A549 (cell line): ENCODE results near the gene SNCAIP.

Experiments used
- ELK1 ChIP-seq: fragments of 150-350 bp; IDR thresholded peaks from 2 replicates; pipeline ENCODE4 v1.6.1; 2014; ENCODE audit warnings: low read depth, mild to moderate bottlenecking, low read length
- MAX ChIP-seq: IDR thresholded peaks from 2 replicates; pipeline ENCODE4 v1.6.1; 2012
- ZNF302 ChIP-seq: fragments of 250-450 bp; sonication (Bioruptor Pico); IDR thresholded peaks from 2 replicates; pipeline ENCODE4 v1.9.0; 2021; ENCODE audit warnings: inconsistent platforms, mild to moderate bottlenecking, moderate library complexity
- TF ChIP-seq, protein P1 (sequence below): fragments of >200 bp; sonication (Bioruptor Twin); formaldehyde crosslinking; IDR thresholded peaks from 3 replicates; pipeline ENCODE4 v1.5.1; 2016

GRCh38 chr5:122346897-122347581, 35.0 kb downstream of the SNCAIP start:
- TF ChIP-seq, protein P1, sequence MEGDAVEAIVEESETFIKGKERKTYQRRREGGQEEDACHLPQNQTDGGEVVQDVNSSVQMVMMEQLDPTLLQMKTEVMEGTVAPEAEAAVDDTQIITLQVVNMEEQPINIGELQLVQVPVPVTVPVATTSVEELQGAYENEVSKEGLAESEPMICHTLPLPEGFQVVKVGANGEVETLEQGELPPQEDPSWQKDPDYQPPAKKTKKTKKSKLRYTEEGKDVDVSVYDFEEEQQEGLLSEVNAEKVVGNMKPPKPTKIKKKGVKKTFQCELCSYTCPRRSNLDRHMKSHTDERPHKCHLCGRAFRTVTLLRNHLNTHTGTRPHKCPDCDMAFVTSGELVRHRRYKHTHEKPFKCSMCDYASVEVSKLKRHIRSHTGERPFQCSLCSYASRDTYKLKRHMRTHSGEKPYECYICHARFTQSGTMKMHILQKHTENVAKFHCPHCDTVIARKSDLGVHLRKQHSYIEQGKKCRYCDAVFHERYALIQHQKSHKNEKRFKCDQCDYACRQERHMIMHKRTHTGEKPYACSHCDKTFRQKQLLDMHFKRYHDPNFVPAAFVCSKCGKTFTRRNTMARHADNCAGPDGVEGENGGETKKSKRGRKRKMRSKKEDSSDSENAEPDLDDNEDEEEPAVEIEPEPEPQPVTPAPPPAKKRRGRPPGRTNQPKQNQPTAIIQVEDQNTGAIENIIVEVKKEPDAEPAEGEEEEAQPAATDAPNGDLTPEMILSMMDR = no peak
- no peak for TF ChIP-seq ZNF302
- TF ChIP-seq ELK1 = no peak
- TF ChIP-seq MAX = no peak
